HepG2 (cell line): ENCODE measurements around the gene OR1F1. TPM values are rescaled to one million over a fixed set of nuclear protein-coding genes. Genes with fewer than 3 reads are reported as not detected.
A peak's percentile ranks its signal among the peaks of the same experiment; 100 is the strongest.

Experiments used
- CAMTA2 ChIP-seq: sonication (generic); formaldehyde crosslinking; IDR thresholded peaks from 2 replicates; pipeline ENCODE4 v1.4.0; 2020; ENCODE audit warnings: mild to moderate bottlenecking, missing genetic modification reagents, borderline replicate concordance
- CBX1 ChIP-seq: IDR thresholded peaks from one replicate; pipeline ENCODE4 v1.6.1; 2016; ENCODE audit warnings: antibody characterized with exemption, low read depth
- HOXA3 ChIP-seq: sonication (generic); formaldehyde crosslinking; IDR thresholded peaks from 2 replicates; pipeline ENCODE4 v1.5.0; 2020; ENCODE audit warnings: missing genetic modification reagents
- ISL2 ChIP-seq: sonication (generic); formaldehyde crosslinking; IDR thresholded peaks from 2 replicates; pipeline ENCODE4 v1.5.0; 2020; ENCODE audit warnings: missing genetic modification reagents
- NCOA2 ChIP-seq: sonication (generic); formaldehyde crosslinking; IDR thresholded peaks from 2 replicates; pipeline ENCODE4 v1.8.0; 2022; ENCODE audit warnings: inconsistent platforms
- PRPF4 ChIP-seq: fragments of 200-400 bp; formaldehyde crosslinking; IDR thresholded peaks from 2 replicates; pipeline ENCODE4 v1.6.1; 2016; ENCODE audit warnings: low read length, low read depth; ENCODE audit not compliant: poor library complexity, severe bottlenecking
- RARG ChIP-seq: sonication (generic); formaldehyde crosslinking; IDR thresholded peaks from 2 replicates; pipeline ENCODE4 v1.4.0; 2020; ENCODE audit warnings: low read depth, mild to moderate bottlenecking, missing genetic modification reagents
- SKIL ChIP-seq: sonication (generic); formaldehyde crosslinking; IDR thresholded peaks from 2 replicates; pipeline ENCODE4 v1.8.0; 2022; ENCODE audit warnings: missing genetic modification reagents, mild to moderate bottlenecking, moderate library complexity, borderline replicate concordance
- SMAD9 ChIP-seq: sonication (generic); formaldehyde crosslinking; IDR thresholded peaks from 2 replicates; pipeline ENCODE4 v1.5.1; 2020; ENCODE audit warnings: mild to moderate bottlenecking, missing genetic modification reagents
- TAF1 ChIP-seq: sonication (generic); formaldehyde crosslinking; IDR thresholded peaks from 2 replicates; pipeline ENCODE4 v1.4.0; 2020; ENCODE audit warnings: missing genetic modification reagents
- ZBTB10 ChIP-seq: sonication (generic); formaldehyde crosslinking; IDR thresholded peaks from 2 replicates; pipeline ENCODE4 v1.4.0; 2020; ENCODE audit warnings: missing genetic modification reagents, borderline replicate concordance
- ZFP36L2 ChIP-seq: sonication (generic); formaldehyde crosslinking; IDR thresholded peaks from 2 replicates; pipeline ENCODE4 v1.4.0; 2020; ENCODE audit warnings: missing genetic modification reagents
- ZNF343 ChIP-seq: sonication (generic); formaldehyde crosslinking; IDR thresholded peaks from 2 replicates; pipeline ENCODE4 v1.4.0; 2020; ENCODE audit warnings: mild to moderate bottlenecking, missing genetic modification reagents
- ZNF530 ChIP-seq: sonication (generic); formaldehyde crosslinking; IDR thresholded peaks from 2 replicates; pipeline ENCODE4 v1.5.0; 2020; ENCODE audit warnings: low read depth, mild to moderate bottlenecking, missing genetic modification reagents
- ZNF550 ChIP-seq: sonication (generic); formaldehyde crosslinking; IDR thresholded peaks from 2 replicates; pipeline ENCODE4 v1.4.0; 2020; ENCODE audit warnings: mild to moderate bottlenecking, missing genetic modification reagents, borderline replicate concordance
- ZNF557 ChIP-seq: sonication (generic); formaldehyde crosslinking; IDR thresholded peaks from 2 replicates; pipeline ENCODE4 v1.4.0; 2020; ENCODE audit warnings: missing genetic modification reagents
- ZNF605 ChIP-seq: sonication (generic); formaldehyde crosslinking; IDR thresholded peaks from 2 replicates; pipeline ENCODE4 v1.8.0; 2022; ENCODE audit warnings: mild to moderate bottlenecking, missing genetic modification reagents
- polyA plus RNA-seq, 8 experiments: library from polyadenylated mRNA; depleted of rRNA in 3 of 8; stranded (reverse) in 7 of 8; unstranded in 1 of 8; fragments of >200 nt; fragmentation: Illumina TruSeq in 4 of 8; extraction: Trizol in 4 of 8; gene quantifications; 2 replicates each; pipeline versions ENCODE4 v1.2.1 to v1.2.3, GENCODE V29; 2011 to 2016; ENCODE audit warnings: low read depth in 4 of 8, missing spikeins in 1 of 8, mixed read lengths in 1 of 8; ENCODE audit not compliant: insufficient read depth in 1 of 8
- total RNA-seq, 5 experiments: library from RNA; depleted of rRNA; stranded (reverse); fragments of >200 nt; fragmentation: Illumina TruSeq; extraction: Trizol; gene quantifications; 2 replicates each; pipeline ENCODE4 v1.2.3, GENCODE V29; 2016; ENCODE audit warnings: low read depth in 1 of 5
- TF ChIP-seq, protein P1 (sequence below): sonication (generic); formaldehyde crosslinking; IDR thresholded peaks from 2 replicates; pipeline ENCODE4 v1.4.0; 2020; ENCODE audit warnings: mild to moderate bottlenecking, low read depth, missing genetic modification reagents
- TF ChIP-seq, protein P2 (sequence below): sonication (generic); formaldehyde crosslinking; IDR thresholded peaks from 2 replicates; pipeline ENCODE4 v1.5.0; 2020; ENCODE audit warnings: mild to moderate bottlenecking, missing genetic modification reagents
- TF ChIP-seq, protein P3 (sequence below): IDR thresholded peaks from 2 replicates; pipeline ENCODE4 v1.6.1; 2016; ENCODE audit warnings: control low read depth

The OR1F1 gene
- total and polyA plus RNA-seq, 2 of the 13 experiments (the other 11 are each of a cell fraction or from before 2014, with no cell fraction given): 0.90 TPM; not detected in 1

GRCh38 chr16:3171855-3172593, 16.0 kb upstream of the OR1F1 start (continued):
- TF ChIP-seq SKIL (CRISPR knock-in tag) (no peak), ZFP36L2 (CRISPR knock-in tag) (no peak), PRPF4 (peak; percentile 37), ZNF605 (CRISPR knock-in tag) (no peak), ZNF557 (CRISPR knock-in tag) (no peak), SMAD9 (no peak), ZNF550 (no peak), ZNF530 (CRISPR knock-in tag) (no peak), ZBTB10 (CRISPR knock-in tag) (peak; percentile 45; the same call in 1 of the 2 replicates), ZNF343 (no peak), TAF1 (CRISPR knock-in tag) (no peak), RARG (no peak), CAMTA2 (CRISPR knock-in tag) (0 out of 2 replicates have a peak, but pooled peaks have one; percentile 36), NCOA2 (CRISPR knock-in tag) (no peak), CBX1 (no peak), HOXA3 (CRISPR knock-in tag) (peak; percentile 56), ISL2 (no peak)
- TF ChIP-seq, protein P1, sequence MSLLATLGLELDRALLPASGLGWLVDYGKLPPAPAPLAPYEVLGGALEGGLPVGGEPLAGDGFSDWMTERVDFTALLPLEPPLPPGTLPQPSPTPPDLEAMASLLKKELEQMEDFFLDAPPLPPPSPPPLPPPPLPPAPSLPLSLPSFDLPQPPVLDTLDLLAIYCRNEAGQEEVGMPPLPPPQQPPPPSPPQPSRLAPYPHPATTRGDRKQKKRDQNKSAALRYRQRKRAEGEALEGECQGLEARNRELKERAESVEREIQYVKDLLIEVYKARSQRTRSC (CRISPR knock-in tag): no peak
- TF ChIP-seq, protein P2, sequence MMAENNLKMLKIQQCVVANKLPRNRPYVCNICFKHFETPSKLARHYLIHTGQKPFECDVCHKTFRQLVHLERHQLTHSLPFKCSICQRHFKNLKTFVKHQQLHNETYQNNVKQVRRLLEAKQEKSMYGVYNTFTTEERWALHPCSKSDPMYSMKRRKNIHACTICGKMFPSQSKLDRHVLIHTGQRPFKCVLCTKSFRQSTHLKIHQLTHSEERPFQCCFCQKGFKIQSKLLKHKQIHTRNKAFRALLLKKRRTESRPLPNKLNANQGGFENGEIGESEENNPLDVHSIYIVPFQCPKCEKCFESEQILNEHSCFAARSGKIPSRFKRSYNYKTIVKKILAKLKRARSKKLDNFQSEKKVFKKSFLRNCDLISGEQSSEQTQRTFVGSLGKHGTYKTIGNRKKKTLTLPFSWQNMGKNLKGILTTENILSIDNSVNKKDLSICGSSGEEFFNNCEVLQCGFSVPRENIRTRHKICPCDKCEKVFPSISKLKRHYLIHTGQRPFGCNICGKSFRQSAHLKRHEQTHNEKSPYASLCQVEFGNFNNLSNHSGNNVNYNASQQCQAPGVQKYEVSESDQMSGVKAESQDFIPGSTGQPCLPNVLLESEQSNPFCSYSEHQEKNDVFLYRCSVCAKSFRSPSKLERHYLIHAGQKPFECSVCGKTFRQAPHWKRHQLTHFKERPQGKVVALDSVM (CRISPR knock-in tag): no peak
- TF ChIP-seq, protein P3, sequence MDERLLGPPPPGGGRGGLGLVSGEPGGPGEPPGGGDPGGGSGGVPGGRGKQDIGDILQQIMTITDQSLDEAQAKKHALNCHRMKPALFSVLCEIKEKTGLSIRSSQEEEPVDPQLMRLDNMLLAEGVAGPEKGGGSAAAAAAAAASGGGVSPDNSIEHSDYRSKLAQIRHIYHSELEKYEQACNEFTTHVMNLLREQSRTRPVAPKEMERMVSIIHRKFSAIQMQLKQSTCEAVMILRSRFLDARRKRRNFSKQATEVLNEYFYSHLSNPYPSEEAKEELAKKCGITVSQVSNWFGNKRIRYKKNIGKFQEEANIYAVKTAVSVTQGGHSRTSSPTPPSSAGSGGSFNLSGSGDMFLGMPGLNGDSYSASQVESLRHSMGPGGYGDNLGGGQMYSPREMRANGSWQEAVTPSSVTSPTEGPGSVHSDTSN (CRISPR knock-in tag): no peak
